HepG2 (cell line): ENCODE data around the gene RAN. TPM values are rescaled to one million over a fixed set of nuclear protein-coding genes. Genes with fewer than 3 reads are reported as not detected.

ENCODE experiments used
- HHEX ChIP-seq: IDR thresholded peaks from 2 replicates; pipeline ENCODE4 v1.6.1; 2016; ENCODE audit warnings: control low read depth
- MBD4 ChIP-seq: IDR thresholded peaks from 2 replicates; pipeline ENCODE4 v1.6.1; 2012; ENCODE audit warnings: low read length, inconsistent platforms, borderline replicate concordance
- MBNL3 ChIP-seq: fragments of 250-450 bp; sonication (Bioruptor Pico); conservative IDR thresholded peaks from 2 replicates; pipeline ENCODE4 v1.8.0; 2022; ENCODE audit warnings: mild to moderate bottlenecking, inconsistent platforms
- NCOA2 ChIP-seq: sonication (generic); formaldehyde crosslinking; IDR thresholded peaks from 2 replicates; pipeline ENCODE4 v1.8.0; 2022; ENCODE audit warnings: inconsistent platforms
- NCOR1 ChIP-seq: fragments of 200-600 bp; sonication (generic); IDR thresholded peaks from 2 replicates; pipeline ENCODE4 v1.7.0; 2017; ENCODE audit warnings: antibody characterized with exemption, low read length, borderline replicate concordance
- PAWR ChIP-seq: sonication (generic); formaldehyde crosslinking; IDR thresholded peaks from 2 replicates; pipeline ENCODE4 v1.4.0; 2020; ENCODE audit warnings: missing genetic modification reagents, mild to moderate bottlenecking, borderline replicate concordance
- SP4 ChIP-seq: sonication (generic); formaldehyde crosslinking; IDR thresholded peaks from 2 replicates; pipeline ENCODE4 v1.8.1; 2023; ENCODE audit warnings: mild to moderate bottlenecking, missing genetic modification reagents
- SP5 ChIP-seq: IDR thresholded peaks from 2 replicates; pipeline ENCODE4 v1.6.1; 2016; ENCODE audit warnings: low read depth, borderline replicate concordance
- ZMYM2 ChIP-seq: sonication (generic); formaldehyde crosslinking; IDR thresholded peaks from 2 replicates; pipeline ENCODE4 v1.8.0; 2022; ENCODE audit warnings: mild to moderate bottlenecking, missing genetic modification reagents
- ZNF329 ChIP-seq: sonication (generic); formaldehyde crosslinking; IDR thresholded peaks from 2 replicates; pipeline ENCODE4 v1.9.0; 2021; ENCODE audit warnings: low read depth, mild to moderate bottlenecking, missing genetic modification reagents
- ZNF335 ChIP-seq: sonication (generic); formaldehyde crosslinking; IDR thresholded peaks from 2 replicates; pipeline ENCODE4 v1.4.0; 2020; ENCODE audit warnings: missing genetic modification reagents
- ZNF589 ChIP-seq: sonication (generic); formaldehyde crosslinking; conservative IDR thresholded peaks from 2 replicates; pipeline ENCODE4 v1.8.0; 2022; ENCODE audit warnings: mild to moderate bottlenecking, moderate library complexity, missing genetic modification reagents
- ZNF615 ChIP-seq: sonication (generic); formaldehyde crosslinking; IDR thresholded peaks from 2 replicates; pipeline ENCODE4 v1.5.0; 2020; ENCODE audit warnings: mild to moderate bottlenecking, missing genetic modification reagents, borderline replicate concordance
- ZNF629 ChIP-seq: sonication (generic); formaldehyde crosslinking; conservative IDR thresholded peaks from 2 replicates; pipeline ENCODE4 v1.5.0; 2020; ENCODE audit warnings: missing genetic modification reagents
- ZNF749 ChIP-seq: sonication (generic); formaldehyde crosslinking; IDR thresholded peaks from 2 replicates; pipeline ENCODE4 v1.8.0; 2022; ENCODE audit warnings: mild to moderate bottlenecking, missing genetic modification reagents, moderate library complexity, borderline replicate concordance
- ZNF883 ChIP-seq: sonication (generic); formaldehyde crosslinking; IDR thresholded peaks from 2 replicates; pipeline ENCODE4 v1.5.1; 2020; ENCODE audit warnings: mild to moderate bottlenecking, missing genetic modification reagents; ENCODE audit errors: not compliant biosample characterization
- polyA plus RNA-seq, 8 experiments: library from polyadenylated mRNA; depleted of rRNA in 3 of 8; stranded (reverse) in 7 of 8; unstranded in 1 of 8; fragments of >200 nt; fragmentation: Illumina TruSeq in 4 of 8; extraction: Trizol in 4 of 8; gene quantifications; 2 replicates each; pipeline versions ENCODE4 v1.2.1 to v1.2.3, GENCODE V29; 2011 to 2016; ENCODE audit warnings: low read depth in 4 of 8, missing spikeins in 1 of 8, mixed read lengths in 1 of 8; ENCODE audit not compliant: insufficient read depth in 1 of 8
- total RNA-seq, 5 experiments: library from RNA; depleted of rRNA; stranded (reverse); fragments of >200 nt; fragmentation: Illumina TruSeq; extraction: Trizol; gene quantifications; 2 replicates each; pipeline ENCODE4 v1.2.3, GENCODE V29; 2016; ENCODE audit warnings: low read depth in 1 of 5
- TF ChIP-seq, protein P1 (sequence below): sonication (generic); formaldehyde crosslinking; IDR thresholded peaks from 2 replicates; pipeline ENCODE4 v1.8.0; 2022; ENCODE audit warnings: low read depth, missing genetic modification reagents
- TF ChIP-seq, protein P2 (sequence below): sonication (generic); formaldehyde crosslinking; IDR thresholded peaks from 2 replicates; pipeline ENCODE4 v1.8.1; 2023; ENCODE audit warnings: mild to moderate bottlenecking, inconsistent platforms, moderate library complexity, missing genetic modification reagents, borderline replicate concordance
- TF ChIP-seq, protein P3 (sequence below): IDR thresholded peaks from 2 replicates; pipeline ENCODE4 v1.6.1; 2016; ENCODE audit warnings: missing compliant biosample characterization, missing genetic modification reagents, borderline replicate concordance
- TF ChIP-seq, protein P4 (sequence below): sonication (generic); formaldehyde crosslinking; IDR thresholded peaks from 2 replicates; pipeline ENCODE4 v1.5.1; 2020; ENCODE audit warnings: mild to moderate bottlenecking, missing genetic modification reagents, borderline replicate concordance
- TF ChIP-seq, protein P5 (sequence below): IDR thresholded peaks from 2 replicates; pipeline ENCODE4 v1.6.1; 2012; ENCODE audit warnings: inconsistent platforms
- TF ChIP-seq, protein P6 (sequence below): IDR thresholded peaks from 2 replicates; pipeline ENCODE4 v1.6.1; 2016

The RAN gene
- total and polyA plus RNA-seq, 2 of the 13 experiments (the other 11 are each of a cell fraction or from before 2014, with no cell fraction given), result 1,335 to 1,630 TPM

DNA sequence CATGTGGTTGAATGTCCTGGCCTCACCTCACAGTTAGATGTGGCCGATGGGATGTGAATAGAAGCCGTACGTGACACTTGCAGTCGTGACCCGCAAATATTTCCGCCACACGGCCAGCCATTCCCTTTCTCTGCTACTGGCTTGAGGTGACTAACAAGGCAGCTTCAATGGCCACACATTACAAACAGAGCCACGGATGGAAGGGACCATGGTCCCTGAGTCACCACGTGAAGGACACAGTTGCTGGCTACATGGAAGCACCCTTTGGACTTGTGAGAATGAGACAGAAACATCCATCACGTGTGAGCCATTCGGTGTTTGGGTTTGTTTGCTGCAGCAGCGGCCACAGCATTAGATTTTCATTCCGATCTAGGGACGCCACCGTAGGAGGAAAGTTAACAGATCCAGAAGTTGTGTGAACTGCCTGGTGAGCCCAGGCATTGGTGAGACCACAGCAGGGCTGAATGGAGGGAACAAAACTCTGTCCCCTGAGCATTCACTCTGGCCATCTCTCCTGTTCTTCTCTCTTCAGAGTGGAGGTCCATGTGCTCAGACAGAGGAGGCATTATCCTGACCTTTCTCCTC lies 48.3 kb downstream of the RAN start (continued):
- no peak for TF ChIP-seq MBD4
- TF ChIP-seq MBNL3 (CRISPR knock-in tag), result no peak
- TF ChIP-seq, protein P1, sequence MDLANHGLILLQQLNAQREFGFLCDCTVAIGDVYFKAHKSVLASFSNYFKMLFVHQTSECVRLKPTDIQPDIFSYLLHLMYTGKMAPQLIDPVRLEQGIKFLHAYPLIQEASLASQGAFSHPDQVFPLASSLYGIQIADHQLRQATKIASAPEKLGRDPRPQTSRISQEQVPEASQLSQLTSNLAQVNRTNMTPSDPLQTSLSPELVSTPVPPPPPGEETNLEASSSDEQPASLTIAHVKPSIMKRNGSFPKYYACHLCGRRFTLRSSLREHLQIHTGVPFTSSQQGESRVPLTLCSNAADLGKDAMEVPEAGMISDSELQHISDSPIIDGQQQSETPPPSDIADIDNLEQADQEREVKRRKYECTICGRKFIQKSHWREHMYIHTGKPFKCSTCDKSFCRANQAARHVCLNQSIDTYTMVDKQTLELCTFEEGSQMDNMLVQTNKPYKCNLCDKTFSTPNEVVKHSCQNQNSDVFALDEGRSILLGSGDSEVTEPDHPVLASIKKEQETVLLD (CRISPR knock-in tag), result 0 out of 2 replicates have a peak, but pooled peaks have one; percentile 18
- TF ChIP-seq ZNF749, result no peak
- TF ChIP-seq NCOR1, result no peak; the same call in 1 of the 2 replicates
- peak; percentile 56; the same call in 1 of the 2 replicates for TF ChIP-seq ZMYM2 (CRISPR knock-in tag)
- TF ChIP-seq ZNF883 (CRISPR knock-in tag), result no peak
- peak; percentile 66; the same call in 1 of the 2 replicates for TF ChIP-seq ZNF329
- TF ChIP-seq ZNF589 (CRISPR knock-in tag), result peak; percentile 60; the same call in 1 of the 2 replicates
- TF ChIP-seq, protein P2, sequence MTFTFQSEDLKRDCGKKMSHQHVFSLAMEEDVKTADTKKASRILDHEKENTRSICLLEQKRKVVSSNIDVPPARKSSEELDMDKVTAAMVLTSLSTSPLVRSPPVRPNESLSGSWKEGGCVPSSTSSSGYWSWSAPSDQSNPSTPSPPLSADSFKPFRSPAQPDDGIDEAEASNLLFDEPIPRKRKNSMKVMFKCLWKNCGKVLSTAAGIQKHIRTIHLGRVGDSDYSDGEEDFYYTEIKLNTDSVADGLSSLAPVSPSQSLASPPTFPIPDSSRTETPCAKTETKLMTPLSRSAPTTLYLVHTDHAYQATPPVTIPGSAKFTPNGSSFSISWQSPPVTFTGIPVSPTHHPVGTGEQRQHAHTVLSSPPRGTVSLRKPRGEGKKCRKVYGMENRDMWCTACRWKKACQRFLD (CRISPR knock-in tag), result no peak
- TF ChIP-seq, protein P3, sequence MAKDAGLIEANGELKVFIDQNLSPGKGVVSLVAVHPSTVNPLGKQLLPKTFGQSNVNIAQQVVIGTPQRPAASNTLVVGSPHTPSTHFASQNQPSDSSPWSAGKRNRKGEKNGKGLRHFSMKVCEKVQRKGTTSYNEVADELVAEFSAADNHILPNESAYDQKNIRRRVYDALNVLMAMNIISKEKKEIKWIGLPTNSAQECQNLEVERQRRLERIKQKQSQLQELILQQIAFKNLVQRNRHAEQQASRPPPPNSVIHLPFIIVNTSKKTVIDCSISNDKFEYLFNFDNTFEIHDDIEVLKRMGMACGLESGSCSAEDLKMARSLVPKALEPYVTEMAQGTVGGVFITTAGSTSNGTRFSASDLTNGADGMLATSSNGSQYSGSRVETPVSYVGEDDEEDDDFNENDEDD (CRISPR knock-in tag), result peak; percentile 38; the same call in 1 of the 2 replicates
- TF ChIP-seq ZNF629 (CRISPR knock-in tag), result peak; percentile 29; the same call in 1 of the 2 replicates
- TF ChIP-seq SP4 (CRISPR knock-in tag), result peak; percentile 53; the same call in 1 of the 2 replicates
- no peak for TF ChIP-seq PAWR (CRISPR knock-in tag)
- TF ChIP-seq SP5 (CRISPR knock-in tag), result no peak
- peak; percentile 40; the same call in 1 of the 2 replicates for TF ChIP-seq NCOA2 (CRISPR knock-in tag)
- TF ChIP-seq, protein P4, sequence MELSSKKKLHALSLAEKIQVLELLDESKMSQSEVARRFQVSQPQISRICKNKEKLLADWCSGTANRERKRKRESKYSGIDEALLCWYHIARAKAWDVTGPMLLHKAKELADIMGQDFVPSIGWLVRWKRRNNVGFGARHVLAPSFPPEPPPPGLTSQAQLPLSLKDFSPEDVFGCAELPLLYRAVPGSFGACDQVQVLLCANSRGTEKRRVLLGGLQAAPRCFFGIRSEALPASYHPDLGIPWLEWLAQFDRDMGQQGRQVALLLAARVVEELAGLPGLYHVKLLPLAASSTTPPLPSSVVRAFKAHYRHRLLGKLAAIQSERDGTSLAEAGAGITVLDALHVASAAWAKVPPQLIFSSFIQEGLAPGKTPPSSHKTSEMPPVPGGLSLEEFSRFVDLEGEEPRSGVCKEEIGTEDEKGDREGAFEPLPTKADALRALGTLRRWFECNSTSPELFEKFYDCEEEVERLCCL (CRISPR knock-in tag), result no peak
- TF ChIP-seq, protein P5, sequence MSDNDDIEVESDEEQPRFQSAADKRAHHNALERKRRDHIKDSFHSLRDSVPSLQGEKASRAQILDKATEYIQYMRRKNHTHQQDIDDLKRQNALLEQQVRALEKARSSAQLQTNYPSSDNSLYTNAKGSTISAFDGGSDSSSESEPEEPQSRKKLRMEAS, result peak; percentile 96
- TF ChIP-seq, protein P6, sequence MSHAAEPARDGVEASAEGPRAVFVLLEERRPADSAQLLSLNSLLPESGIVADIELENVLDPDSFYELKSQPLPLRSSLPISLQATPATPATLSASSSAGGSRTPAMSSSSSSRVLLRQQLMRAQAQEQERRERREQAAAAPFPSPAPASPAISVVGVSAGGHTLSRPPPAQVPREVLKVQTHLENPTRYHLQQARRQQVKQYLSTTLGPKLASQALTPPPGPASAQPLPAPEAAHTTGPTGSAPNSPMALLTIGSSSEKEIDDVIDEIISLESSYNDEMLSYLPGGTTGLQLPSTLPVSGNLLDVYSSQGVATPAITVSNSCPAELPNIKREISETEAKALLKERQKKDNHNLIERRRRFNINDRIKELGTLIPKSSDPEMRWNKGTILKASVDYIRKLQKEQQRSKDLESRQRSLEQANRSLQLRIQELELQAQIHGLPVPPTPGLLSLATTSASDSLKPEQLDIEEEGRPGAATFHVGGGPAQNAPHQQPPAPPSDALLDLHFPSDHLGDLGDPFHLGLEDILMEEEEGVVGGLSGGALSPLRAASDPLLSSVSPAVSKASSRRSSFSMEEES, result peak; percentile 86
- no peak for TF ChIP-seq ZNF615 (CRISPR knock-in tag)
- no peak for TF ChIP-seq HHEX (CRISPR knock-in tag)
- peak; percentile 68; the same call in 1 of the 2 replicates for TF ChIP-seq ZNF335 (CRISPR knock-in tag)
